Ovary (tissue), 3 donors: Measurements from ENCODE around the gene C5orf15.

Experiments
- CTCF ChIP-seq, 3 donors: fragments of 450-650 bp in 2 of 3; fragments of 200-600 bp in 1 of 3; IDR thresholded peaks; one replicate each; pipeline versions ENCODE4 v1.5.1 to v1.8.0; 2016 to 2022; ENCODE audit warnings: antibody characterized with exemption in 3 of 3, mild to moderate bottlenecking in 1 of 3
- POLR2A ChIP-seq: fragments of 450-650 bp; IDR thresholded peaks from one replicate; pipeline ENCODE4 v1.6.1; 2017; ENCODE audit warnings: antibody characterized with exemption, mild to moderate bottlenecking, moderate library complexity
- donor health status: DM: no; HTN: no; CAD: no.

- TF ChIP-seq POLR2A: no peak
- TF ChIP-seq CTCF (IDR thresholded peaks at IDR 0.05): no peak
Observed at GRCh38 chr5:133942614-133943474, 25.6 kb downstream of the C5orf15 start.
